ENCODE results near the gene DUSP2.

Gene DUSP2

GRCh38 chr2:96097951-96098823 is 47.1 kb downstream of the DUSP2 start:
- no peak overlapping the region for H3K4me3 ChIP-seq (ENCODE audit: low read length)
- H3K9ac ChIP-seq (ENCODE audit: low read length) = no peak overlapping the region
- H3K9me3 ChIP-seq (replicated peaks; ENCODE audit: insufficient read depth, low read length) = no peaks in the 10 kb centered on the region
- H3K27ac ChIP-seq (ENCODE audit: low read length) = no peak overlapping the region
- H3K9me2 ChIP-seq (replicated peaks; ENCODE audit: insufficient read depth, low read length) = no peaks in the 10 kb centered on the region
- no peaks in the 10 kb centered on the region for H3F3A ChIP-seq (ENCODE audit: insufficient read depth, low read length)
- no peak overlapping the region for H2AFZ ChIP-seq (ENCODE audit: low read length)
- no peaks in the 10 kb centered on the region for H3K79me2 ChIP-seq (ENCODE audit: low read length)
- H3K4me1 ChIP-seq (ENCODE audit: low read length) = no peaks in the 10 kb centered on the region
- DNase-seq = no peak
- H3K27me3 ChIP-seq (replicated peaks; ENCODE audit: insufficient read depth, low read length) = no peaks in the 10 kb centered on the region; the same call in 1 of the 2 replicates
- no peaks in the 10 kb centered on the region for H3K36me3 ChIP-seq (replicated peaks; ENCODE audit: insufficient read depth, low read length)
- no peak overlapping the region for H3K4me2 ChIP-seq (ENCODE audit: low read depth, low read length)
- TF ChIP-seq EZH2 (optimal IDR thresholded peaks at IDR 0.05; ENCODE audit: low read depth, low read length) = no peak
- TF ChIP-seq EZH2phosphoT487 (IDR thresholded peaks at IDR 0.05; ENCODE audit: low read length) = no peak
- no peak for TF ChIP-seq CTCF (IDR thresholded peaks at IDR 0.05; ENCODE audit: low read length)
- no peaks in the 10 kb centered on the region for H4K20me1 ChIP-seq (ENCODE audit: insufficient read depth, low read length)

- H3F3A ChIP-seq (ENCODE audit: insufficient read depth, low read length) = no peaks in the 10 kb centered on the region
- H3K4me2 ChIP-seq (ENCODE audit: low read depth, low read length) = no peak overlapping the region
- H3K36me3 ChIP-seq (replicated peaks; ENCODE audit: insufficient read depth, low read length) = no peaks in the 10 kb centered on the region
- H3K9ac ChIP-seq (ENCODE audit: low read length) = no peak overlapping the region
- no peaks in the 10 kb centered on the region for H3K4me1 ChIP-seq (ENCODE audit: low read length)
- no peaks in the 10 kb centered on the region; the same call in 1 of the 2 replicates for H3K27me3 ChIP-seq (replicated peaks; ENCODE audit: insufficient read depth, low read length)
- no peaks in the 10 kb centered on the region for H3K9me2 ChIP-seq (replicated peaks; ENCODE audit: insufficient read depth, low read length)
- no peak for TF ChIP-seq EZH2 (optimal IDR thresholded peaks at IDR 0.05; ENCODE audit: low read depth, low read length)
- no peak for TF ChIP-seq CTCF (IDR thresholded peaks at IDR 0.05; ENCODE audit: low read length)
- TF ChIP-seq EZH2phosphoT487 (IDR thresholded peaks at IDR 0.05; ENCODE audit: low read length) = no peak
- H2AFZ ChIP-seq (ENCODE audit: low read length) = no peak overlapping the region
- H3K9me3 ChIP-seq (replicated peaks; ENCODE audit: insufficient read depth, low read length) = no peaks in the 10 kb centered on the region
- no peaks in the 10 kb centered on the region for H3K79me2 ChIP-seq (ENCODE audit: low read length)
- no peak overlapping the region for H3K4me3 ChIP-seq (ENCODE audit: low read length)
- H4K20me1 ChIP-seq (ENCODE audit: insufficient read depth, low read length) = no peaks in the 10 kb centered on the region
- no peak for DNase-seq
- H3K27ac ChIP-seq (ENCODE audit: low read length) = no peak overlapping the region
These were observed 47.8 kb downstream of the DUSP2 start for GRCh38 chr2:96097441-96097840.

- Histone ChIP-seq H2AFZ (ENCODE audit: low read length) (no peak overlapping the region), H3K4me2 (ENCODE audit: low read depth, low read length) (no peak overlapping the region), H3K9ac (ENCODE audit: low read length) (no peak overlapping the region), H3K9me3 (replicated peaks; ENCODE audit: insufficient read depth, low read length) (no peaks in the 10 kb centered on the region), H3K9me2 (replicated peaks; ENCODE audit: insufficient read depth, low read length) (no peaks in the 10 kb centered on the region), H3K4me3 (ENCODE audit: low read length) (no peak overlapping the region), H3K27me3 (replicated peaks; ENCODE audit: insufficient read depth, low read length) (no peaks in the 10 kb centered on the region), H4K20me1 (ENCODE audit: insufficient read depth, low read length) (no peaks in the 10 kb centered on the region), H3K4me1 (ENCODE audit: low read length) (no peaks in the 10 kb centered on the region), H3F3A (ENCODE audit: insufficient read depth, low read length) (no peaks in the 10 kb centered on the region), H3K27ac (ENCODE audit: low read length) (no peak overlapping the region), H3K79me2 (ENCODE audit: low read length) (no peaks in the 10 kb centered on the region), H3K36me3 (replicated peaks; ENCODE audit: insufficient read depth, low read length) (no peaks in the 10 kb centered on the region)
- no peak for DNase-seq
- TF ChIP-seq CTCF (IDR thresholded peaks at IDR 0.05; ENCODE audit: low read length) = no peak
- no peak for TF ChIP-seq EZH2phosphoT487 (IDR thresholded peaks at IDR 0.05; ENCODE audit: low read length)
- TF ChIP-seq EZH2 (optimal IDR thresholded peaks at IDR 0.05; ENCODE audit: low read depth, low read length) = no peak
These were observed 50.1 kb downstream of the DUSP2 start for GRCh38 chr2:96095116-96095636.
